GM19463 (cell line): ENCODE data around the gene SNRNP27.

Experiments used
- ATAC-seq: cut with Tn5 transposase; IDR thresholded peaks from one replicate; pipeline ENCODE4 v1.9.1; 2021; ENCODE audit warnings: mild to moderate bottlenecking, moderate library complexity; ENCODE audit not compliant: unreplicated experiment

SNRNP27 gene

GRCh38 chr2:69914950-69915945 lies 21.5 kb downstream of the SNRNP27 start, which contains the start of gene MXD1:
MXD1 (plus strand) TSS chr2:69915109; CDS start chr2:69915331, 222 bp downstream.
- peak; percentile 79 for ATAC-seq

- ATAC-seq = no peak
Observed at GRCh38 chr2:69916106-69916505, 22.4 kb downstream of the SNRNP27 start.

GRCh38 chr2:69917852-69918251 lies 24.1 kb downstream of the SNRNP27 start:
- ATAC-seq = no peak

- ATAC-seq = no peak
Observed at GRCh38 chr2:69918401-69918800, 24.6 kb downstream of the SNRNP27 start.

- ATAC-seq = no peak
Observed at GRCh38 chr2:69923116-69923515, 29.4 kb downstream of the SNRNP27 start.

GRCh38 chr2:69926849-69927515 lies 33.2 kb downstream of the SNRNP27 start:
- no peak for ATAC-seq

- ATAC-seq = no peak
Observed at GRCh38 chr2:69931832-69932595, 38.3 kb downstream of the SNRNP27 start.

- ATAC-seq = no peak
Observed at GRCh38 chr2:69932596-69932922, 38.8 kb downstream of the SNRNP27 start.

GRCh38 chr2:69933254-69933828 lies 39.6 kb downstream of the SNRNP27 start:
- no peak for ATAC-seq

- no peak for ATAC-seq
Observed at GRCh38 chr2:69933839-69934613, 40.3 kb downstream of the SNRNP27 start.

GRCh38 chr2:69934614-69934908 lies 40.8 kb downstream of the SNRNP27 start:
- no peak for ATAC-seq

- ATAC-seq = no peak
Observed at GRCh38 chr2:69935011-69935410, 41.3 kb downstream of the SNRNP27 start.

- no peak for ATAC-seq
Observed at GRCh38 chr2:69936906-69937305, 43.1 kb downstream of the SNRNP27 start.

GRCh38 chr2:69937968-69938367 lies 44.2 kb downstream of the SNRNP27 start:
- no peak for ATAC-seq

- ATAC-seq = no peak
Observed at GRCh38 chr2:69939722-69940121, 46.0 kb downstream of the SNRNP27 start.

GRCh38 chr2:69940691-69941090 lies 46.9 kb downstream of the SNRNP27 start:
- no peak for ATAC-seq

- no peak for ATAC-seq
Observed at GRCh38 chr2:69943000-69943842, 49.5 kb downstream of the SNRNP27 start.

- ATAC-seq = no peak
Observed at GRCh38 chr2:69943843-69944525, 50.2 kb downstream of the SNRNP27 start.

- no peak for ATAC-seq
Observed at GRCh38 chr2:69944756-69945155, 51.0 kb downstream of the SNRNP27 start.
